Transverse colon (tissue), 4 donors: ENCODE results near the gene GRHL1. TPM values are rescaled to one million over a fixed set of nuclear protein-coding genes. Genes with fewer than 3 reads are reported as not detected.

ENCODE experiments used
- DNase-seq: peaks from one replicate; pipeline ENCODE4 v3.0.0-alpha.2; 2019
- H3K27ac ChIP-seq, 4 donors: fragments of 200-600 bp; sonication (generic); 2 replicates each; pipeline ENCODE4 v1.5.1; 2016 to 2018; ENCODE audit warnings: inconsistent platforms in 4 of 4
- H3K27me3 ChIP-seq: fragments of 200-600 bp; sonication (generic); 2 replicates; pipeline ENCODE4 v1.5.1; 2017; ENCODE audit warnings: inconsistent platforms
- H3K36me3 ChIP-seq, 4 donors: fragments of 200-600 bp; sonication (generic); 2 replicates each; pipeline ENCODE4 v1.5.1; 2017 to 2019; ENCODE audit warnings: inconsistent platforms in 4 of 4
- H3K4me1 ChIP-seq, 4 donors: fragments of 200-600 bp; sonication (generic); 2 replicates each; pipeline ENCODE4 v1.5.1; 2017 to 2020; ENCODE audit warnings: inconsistent platforms in 4 of 4
- H3K4me3 ChIP-seq, 4 donors: fragments of 200-600 bp; sonication (generic); 1 replicate in 1 of 4; 2 replicates in 3 of 4; pipeline versions ENCODE4 v1.5.1 to v1.6.1; 2017 to 2019; ENCODE audit warnings: inconsistent platforms in 4 of 4
- H3K9me3 ChIP-seq, 2 donors: fragments of 200-600 bp; sonication (generic); 2 replicates each; pipeline ENCODE4 v1.5.1; 2017 to 2019; ENCODE audit warnings: inconsistent platforms in 2 of 2
- CTCF ChIP-seq, 5 experiments: fragments of 200-600 bp in 3 of 5; fragments of 450-650 bp in 2 of 5; sonication (generic) in 3 of 5; IDR thresholded peaks; 1 replicate in 2 of 5; 2 replicates in 3 of 5; pipeline ENCODE4 v1.5.1; 2016 to 2017; ENCODE audit warnings: antibody characterized with exemption in 5 of 5, inconsistent platforms in 3 of 5, mild to moderate bottlenecking in 2 of 5, moderate library complexity in 1 of 5
- EP300 ChIP-seq: sonication (generic); formaldehyde crosslinking; IDR thresholded peaks from one replicate; pipeline ENCODE4 v1.6.1; 2017; ENCODE audit warnings: antibody characterized with exemption, low read depth
- POLR2A ChIP-seq: fragments of 450-650 bp; IDR thresholded peaks from one replicate; pipeline ENCODE4 v1.6.1; 2016; ENCODE audit warnings: antibody characterized with exemption, mild to moderate bottlenecking, moderate library complexity
- POLR2AphosphoS5 ChIP-seq, 3 donors: sonication (generic); formaldehyde crosslinking; IDR thresholded peaks; one replicate each; pipeline ENCODE4 v1.6.1; 2016; ENCODE audit warnings: antibody characterized with exemption in 3 of 3
- WGBS, 2 donors: methylation state at CpG; one replicate each; pipeline ENCODE4 v1.1.5; 2018; ENCODE audit warnings: low coverage in 1 of 2; 5-methylcytosine and 5-hydroxymethylcytosine counted together
- in situ Hi-C, 4 donors: fragments of 200-750 bp; cut with MboI; loops; one replicate each; pipeline versions ENCODE4 v1.15.0 to v1.15.1; 2017; ENCODE audit warnings: low sequenced_read_pairs in 3 of 4, low pct_ligation_motif_present in 1 of 4, low pct_unique_long_range_greater_than_20kb in 1 of 4
- intact Hi-C: fragments of 100-400 bp; cut with DNase I; formaldehyde crosslinking; loops from one replicate; pipeline ENCODE4 v1.15.1; 2023; ENCODE audit warnings: low total_unique reads
- total RNA-seq, 4 donors: library from RNA; depleted of rRNA; stranded (reverse); fragments of >200 nt; gene quantifications; one replicate each; pipeline ENCODE4 v1.1.0, GENCODE V29; 2016

Gene GRHL1
- total RNA-seq, 4 donors from 2014 or later, result 0.55 to 24.7 (median 1.3) TPM; not detected in 1

- no peak overlapping the region for H3K27ac ChIP-seq
- DNase-seq, result no peak
- no peaks in the 10 kb centered on the region for H3K4me1 ChIP-seq
- H3K36me3 ChIP-seq, result no peaks in the 10 kb centered on the region
- 88 to 90% methylated on average over 15 to 35 of the region's 35 CpGs for WGBS, 2 donors
- in situ Hi-C loops, result no loop called here
- no peaks in the 10 kb centered on the region for H3K27me3 ChIP-seq
- H3K9me3 ChIP-seq, result no peaks in the 10 kb centered on the region
- TF ChIP-seq CTCF (IDR thresholded peaks at IDR 0.05) (no peak), POLR2A (no peak), EP300 (no peak)
- H3K4me3 ChIP-seq, result no peak overlapping the region
- intact Hi-C loops, result no loop called here
Measured at GRCh38 chr2:10016001-10016801, 64.7 kb downstream of the GRHL1 start.

DNA sequence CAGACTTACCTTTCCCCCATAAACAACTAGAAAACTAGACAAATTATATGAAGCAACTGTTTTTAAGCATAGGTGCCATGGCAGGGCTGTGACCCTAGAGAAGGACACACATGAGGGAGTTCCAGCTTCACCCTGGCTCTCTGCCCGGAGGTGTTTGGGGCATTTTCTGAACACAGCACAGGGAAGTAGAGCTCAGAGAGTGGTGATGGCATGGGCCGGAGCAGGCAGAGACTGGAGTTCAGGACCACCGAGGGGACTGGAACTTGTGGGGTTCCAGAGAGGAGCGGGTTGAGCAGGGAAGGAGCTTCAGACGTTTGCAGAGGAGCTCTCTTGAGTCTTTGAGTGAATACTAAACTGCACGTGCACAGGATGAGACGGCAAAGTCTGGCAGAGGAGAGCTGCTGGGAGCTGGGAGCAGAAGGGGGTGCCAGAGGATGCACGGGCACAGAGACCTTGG lies 65.3 kb downstream of the GRHL1 start:
- in situ Hi-C loops (no loop called here), intact Hi-C loops (no loop called here)
- Histone ChIP-seq H3K27me3 (no peaks in the 10 kb centered on the region), H3K9me3 (no peaks in the 10 kb centered on the region), H3K4me1 (no peaks in the 10 kb centered on the region), H3K27ac (no peak overlapping the region), H3K36me3 (no peaks in the 10 kb centered on the region), H3K4me3 (no peak overlapping the region)
- WGBS, 2 donors, result 84 to 100% methylated on average over 1 to 8 of the region's 8 CpGs
- no peak for TF ChIP-seq POLR2A
- no peak for TF ChIP-seq POLR2AphosphoS5 (IDR thresholded peaks at IDR 0.05)
- no peak for TF ChIP-seq EP300
- no peak for TF ChIP-seq CTCF (IDR thresholded peaks at IDR 0.05)
- DNase-seq, result no peak

GRCh38 chr2:10017313-10017941 lies 65.9 kb downstream of the GRHL1 start:
- Histone ChIP-seq H3K4me1 (no peaks in the 10 kb centered on the region), H3K36me3 (no peaks in the 10 kb centered on the region), H3K9me3 (no peaks in the 10 kb centered on the region), H3K27me3 (no peaks in the 10 kb centered on the region), H3K4me3 (no peak overlapping the region), H3K27ac (no peak overlapping the region)
- 87 to 100% methylated on average over 3 to 5 of the region's 5 CpGs for WGBS, 2 donors
- in situ Hi-C loops (no loop called here), intact Hi-C loops (no loop called here)
- TF ChIP-seq EP300, result no peak
- no peak for TF ChIP-seq CTCF (IDR thresholded peaks at IDR 0.05)
- TF ChIP-seq POLR2AphosphoS5 (IDR thresholded peaks at IDR 0.05), result no peak
- TF ChIP-seq POLR2A, result no peak
- DNase-seq, result no peak

- intact Hi-C loops, result no loop called here
- in situ Hi-C loops, result no loop called here
- DNase-seq, result no peak
Measured at GRCh38 chr2:10019174-10019573, 67.7 kb downstream of the GRHL1 start.

More at GRCh38 chr2:10019174-10019573, 67.7 kb downstream of the GRHL1 start:
- WGBS, 2 donors, result 56 to 70% methylated on average over 2 to 8 of the region's 8 CpGs
- H3K36me3 ChIP-seq, result no peaks in the 10 kb centered on the region
- no peaks in the 10 kb centered on the region for H3K9me3 ChIP-seq
- no peak overlapping the region for H3K27ac ChIP-seq
- no peaks in the 10 kb centered on the region for H3K27me3 ChIP-seq
- H3K4me1 ChIP-seq, result no peaks in the 10 kb centered on the region
- no peak overlapping the region for H3K4me3 ChIP-seq
- TF ChIP-seq POLR2A (no peak), POLR2AphosphoS5 (IDR thresholded peaks at IDR 0.05) (peak in 1 of 3 donors; percentile 19), EP300 (no peak), CTCF (IDR thresholded peaks at IDR 0.05) (no peak)
